ENCODE results near the gene B3GNT7.

DNA sequence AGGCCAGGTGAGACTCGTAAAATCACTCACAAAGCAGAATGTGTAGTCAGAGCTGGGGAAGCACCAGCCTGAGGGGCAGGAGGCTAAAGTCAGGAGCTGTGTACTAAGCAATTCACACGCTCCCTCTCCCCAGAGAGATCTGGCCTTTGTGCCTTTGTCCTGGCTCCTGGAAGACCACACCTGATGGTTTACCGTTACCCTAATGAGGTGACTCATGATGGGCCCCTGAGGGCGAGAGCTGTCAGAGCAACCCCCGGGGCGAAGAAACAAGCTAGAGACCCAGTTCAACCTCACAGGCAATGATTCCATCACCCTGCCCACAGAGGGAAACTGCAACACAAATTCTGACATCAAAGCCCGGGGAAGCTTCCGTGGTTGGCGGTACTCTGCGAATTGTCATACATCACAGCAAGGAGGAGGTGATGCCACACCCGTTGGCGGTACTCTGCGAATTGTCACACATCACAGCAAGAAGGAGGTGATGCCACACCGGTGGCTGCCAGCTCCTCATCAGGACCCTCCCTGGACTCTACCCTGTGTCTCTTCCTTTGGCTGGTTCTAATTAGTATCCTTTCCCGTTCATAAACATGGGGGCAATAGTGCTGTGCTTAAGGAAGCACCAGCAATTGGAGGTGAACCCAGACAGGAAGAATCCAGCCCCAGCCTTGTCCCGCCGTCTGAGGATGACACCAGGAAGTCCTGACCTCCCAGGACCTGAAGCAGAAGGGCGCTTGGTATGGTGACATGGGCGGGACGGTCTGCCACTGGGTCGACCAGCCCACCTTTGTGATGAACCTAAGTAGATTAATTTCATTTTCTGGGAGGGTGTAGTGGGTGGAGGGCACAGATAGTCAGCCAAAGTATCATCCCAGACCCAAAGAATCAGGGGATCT lies 30.5 kb downstream of the B3GNT7 start:
- TF ChIP-seq CTCF (IDR thresholded peaks at IDR 0.05; ENCODE audit: insufficient read depth, low read length, poor library complexity, severe bottlenecking) (no peak), EZH2phosphoT487 (conservative IDR thresholded peaks at IDR 0.05; ENCODE audit: low read length) (no peak)
